ENCODE measurements around the gene SHLD3. TPM values are rescaled to one million over a fixed set of nuclear protein-coding genes. Genes with fewer than 3 reads are reported as not detected.
A peak's percentile ranks its signal among the peaks of the same experiment; 100 is the strongest.
"Not testable (repeated sequence)": the region's sequence is repeated elsewhere in the genome, so short reads cannot be mapped to it uniquely, and the experiment has no call there.

Gene SHLD3
- polyA plus RNA-seq, 1 of the 3 experiments (the other 2 are of a cell fraction): 2.4 TPM

GRCh38 chr5:65672796-65673195, 48.0 kb downstream of the SHLD3 start:
- Histone ChIP-seq H4K20me1 (ENCODE audit: insufficient read depth) (no peaks in the 10 kb centered on the region), H3F3A (replicated peaks; ENCODE audit: insufficient read depth) (no peaks in the 10 kb centered on the region), H3K9me3 (no peaks in the 10 kb centered on the region), H3K27me3 (ENCODE audit: insufficient read depth) (no peaks in the 10 kb centered on the region), H3K9ac (no peak overlapping the region), H3K79me2 (ENCODE audit: insufficient read depth) (no peaks in the 10 kb centered on the region), H3K27ac (ENCODE audit: low read depth in 2 of 2, low read length in 1 of 2) (no peak overlapping the region), H2AFZ (ENCODE audit: low read depth) (no peak overlapping the region), H3K4me3 (ENCODE audit: low read depth in 2 of 2, low read length in 1 of 2) (no peak overlapping the region), H3K4me2 (no peak overlapping the region), H3K36me3 (replicated peaks in 1 of 2; ENCODE audit: control insufficient read depth in 1 of 2, insufficient read depth in 2 of 2, low read length in 1 of 2) (peaks cover 19 to 31% of the 10 kb centered on the region in 2 experiments), H3K4me1 (ENCODE audit: control insufficient read depth in 1 of 2, insufficient read depth in 2 of 2, low read depth in 1 of 2, low read length in 1 of 2) (no peaks in the 10 kb centered on the region), H3K9me2 (no peaks in the 10 kb centered on the region)
- no peak for DNase-seq
- TF ChIP-seq RFX5 (IDR thresholded peaks at IDR 0.05; ENCODE audit: low read length): no peak
- no peak for TF ChIP-seq CHD2 (IDR thresholded peaks at IDR 0.05; ENCODE audit: low read length, partially characterized antibody)
- TF ChIP-seq, protein P1, sequence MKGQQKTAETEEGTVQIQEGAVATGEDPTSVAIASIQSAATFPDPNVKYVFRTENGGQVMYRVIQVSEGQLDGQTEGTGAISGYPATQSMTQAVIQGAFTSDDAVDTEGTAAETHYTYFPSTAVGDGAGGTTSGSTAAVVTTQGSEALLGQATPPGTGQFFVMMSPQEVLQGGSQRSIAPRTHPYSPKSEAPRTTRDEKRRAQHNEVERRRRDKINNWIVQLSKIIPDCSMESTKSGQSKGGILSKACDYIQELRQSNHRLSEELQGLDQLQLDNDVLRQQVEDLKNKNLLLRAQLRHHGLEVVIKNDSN (IDR thresholded peaks at IDR 0.05; ENCODE audit: borderline replicate concordance, low read depth): no peak
- TF ChIP-seq MEF2A (IDR thresholded peaks at IDR 0.05; ENCODE audit: borderline replicate concordance, low read depth): no peak
- TF ChIP-seq, protein P2, sequence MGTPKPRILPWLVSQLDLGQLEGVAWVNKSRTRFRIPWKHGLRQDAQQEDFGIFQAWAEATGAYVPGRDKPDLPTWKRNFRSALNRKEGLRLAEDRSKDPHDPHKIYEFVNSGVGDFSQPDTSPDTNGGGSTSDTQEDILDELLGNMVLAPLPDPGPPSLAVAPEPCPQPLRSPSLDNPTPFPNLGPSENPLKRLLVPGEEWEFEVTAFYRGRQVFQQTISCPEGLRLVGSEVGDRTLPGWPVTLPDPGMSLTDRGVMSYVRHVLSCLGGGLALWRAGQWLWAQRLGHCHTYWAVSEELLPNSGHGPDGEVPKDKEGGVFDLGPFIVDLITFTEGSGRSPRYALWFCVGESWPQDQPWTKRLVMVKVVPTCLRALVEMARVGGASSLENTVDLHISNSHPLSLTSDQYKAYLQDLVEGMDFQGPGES (IDR thresholded peaks at IDR 0.05; ENCODE audit: low read depth, low read length): no peak
- no peak for TF ChIP-seq TCF12 (IDR thresholded peaks at IDR 0.05)
- no peak for TF ChIP-seq ELF1 (IDR thresholded peaks at IDR 0.05)
- no peak for TF ChIP-seq EP300 (IDR thresholded peaks at IDR 0.05; ENCODE audit: borderline replicate concordance in 1 of 2, low read depth in 1 of 2, low read length in 1 of 2)
- no peak for TF ChIP-seq SIN3A (IDR thresholded peaks at IDR 0.05; ENCODE audit: borderline replicate concordance, low read depth, low read length)
- no peak for TF ChIP-seq TAF1 (IDR thresholded peaks at IDR 0.05; ENCODE audit: borderline replicate concordance, low read depth, low read length)
- no peak for TF ChIP-seq YY1 (IDR thresholded peaks at IDR 0.05; ENCODE audit: low read depth)
- no peak for TF ChIP-seq GATA2 (CRISPR knock-in tag; IDR thresholded peaks at IDR 0.05)
- no peak for TF ChIP-seq SMC3 (IDR thresholded peaks at IDR 0.05; ENCODE audit: low read depth, low read length)
- ChIA-PET POLR2A (interaction anchor here (1.0 kb wide), 1 partner anchor 19 kb away, joined by 3 read pairs; no protein-coding TSS in a partner anchor), CTCF (interaction anchor here (5.6 kb wide), 1 partner anchor 10 kb away, joined by 24 read pairs; no protein-coding TSS in a partner anchor)
- 95% methylated on average over 1 of the region's 1 CpG for WGBS (ENCODE audit: low lambda C conversion rate)

DNA sequence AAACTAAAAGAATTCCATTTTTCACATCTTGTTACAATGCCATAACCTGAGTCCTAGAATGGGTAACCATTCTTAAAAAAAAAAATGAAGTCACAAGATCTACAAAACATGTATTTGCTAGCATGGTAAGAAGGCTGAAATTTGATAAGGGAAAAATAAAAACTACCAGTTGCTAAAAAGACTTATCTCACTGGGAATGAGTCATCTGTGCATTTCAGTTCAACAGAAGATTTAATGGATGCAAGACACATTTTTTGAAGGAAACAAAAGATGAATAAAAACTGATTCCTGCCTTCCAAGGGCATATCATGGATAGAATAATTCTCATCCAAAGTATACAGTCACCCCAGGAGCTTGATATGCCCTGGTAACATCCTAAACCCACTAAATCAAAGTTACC, 49.9 kb downstream of the SHLD3 start:
- CTCF ChIA-PET: interaction anchor here (1.0 to 5.6 kb wide), 3 partner anchors 8 to 20 kb away, joined by 3 to 24 read pairs (median 4); no protein-coding TSS in a partner anchor
- DNase-seq: no peak
- no peak overlapping the region for H3K4me2 ChIP-seq

DNA sequence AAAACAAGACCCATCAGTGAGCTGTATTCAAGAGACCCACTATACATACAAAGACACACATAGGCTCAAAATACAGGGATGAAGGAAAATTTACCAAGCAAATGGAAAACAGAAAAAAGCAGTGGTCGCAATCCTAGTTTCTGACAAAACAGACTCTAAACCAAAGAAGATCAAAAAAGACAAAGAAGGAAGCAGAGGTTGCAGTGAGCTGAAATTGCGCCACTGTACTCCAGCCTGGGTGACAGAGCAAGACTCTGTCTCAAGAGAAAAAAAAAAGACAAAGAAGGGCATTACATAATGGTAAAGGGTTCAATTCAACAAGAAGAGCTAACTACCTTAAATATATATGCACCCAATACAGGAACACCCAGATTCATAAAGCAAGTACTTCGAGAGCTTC, 51.2 kb downstream of the SHLD3 start:
- not testable (repeated sequence) for H3K9me3 ChIP-seq; DNase-seq; H3K4me1 ChIP-seq (ENCODE audit: control insufficient read depth in 1 of 2, insufficient read depth in 2 of 2, low read depth in 1 of 2, low read length in 1 of 2); H2AFZ ChIP-seq (ENCODE audit: low read depth); H3K9me2 ChIP-seq; H3K9ac ChIP-seq; H3K4me2 ChIP-seq; H4K20me1 ChIP-seq (ENCODE audit: insufficient read depth); H3K79me2 ChIP-seq (ENCODE audit: insufficient read depth); H3K4me3 ChIP-seq (ENCODE audit: low read depth in 2 of 2, low read length in 1 of 2); H3K27ac ChIP-seq (ENCODE audit: low read depth in 2 of 2, low read length in 1 of 2); H3K27me3 ChIP-seq (ENCODE audit: insufficient read depth); H3F3A ChIP-seq (replicated peaks; ENCODE audit: insufficient read depth)
- H3K36me3 ChIP-seq (replicated peaks in 1 of 2; ENCODE audit: control insufficient read depth in 1 of 2, insufficient read depth in 2 of 2, low read length in 1 of 2): peaks cover 14 to 19% of the 10 kb centered on the region in 2 experiments
- POLR2A ChIA-PET: interaction anchor here (0.6 kb wide), 1 partner anchor 43 kb away, joined by 3 read pairs; no protein-coding TSS in a partner anchor
- WGBS (ENCODE audit: low lambda C conversion rate): 95% methylated on average over 3 of the region's 3 CpGs
- CTCF ChIA-PET: interaction anchor here (5.6 kb wide), 1 partner anchor 13 kb away, joined by 24 read pairs; no protein-coding TSS in a partner anchor

More for the DNA sequence above, 49.9 kb downstream of the SHLD3 start:
- Histone ChIP-seq H3F3A (replicated peaks; ENCODE audit: insufficient read depth) (no peaks in the 10 kb centered on the region), H3K27me3 (ENCODE audit: insufficient read depth) (no peaks in the 10 kb centered on the region), H3K36me3 (replicated peaks in 1 of 2; ENCODE audit: control insufficient read depth in 1 of 2, insufficient read depth in 2 of 2, low read length in 1 of 2) (peaks cover 15 to 22% of the 10 kb centered on the region in 2 experiments), H2AFZ (ENCODE audit: low read depth) (no peak overlapping the region), H3K79me2 (ENCODE audit: insufficient read depth) (no peaks in the 10 kb centered on the region), H3K9me2 (no peaks in the 10 kb centered on the region), H3K4me1 (ENCODE audit: control insufficient read depth in 1 of 2, insufficient read depth in 2 of 2, low read depth in 1 of 2, low read length in 1 of 2) (no peaks in the 10 kb centered on the region), H3K9ac (no peak overlapping the region), H3K4me3 (ENCODE audit: low read depth in 2 of 2, low read length in 1 of 2) (no peak overlapping the region), H3K27ac (ENCODE audit: low read depth in 2 of 2, low read length in 1 of 2) (no peak overlapping the region), H4K20me1 (ENCODE audit: insufficient read depth) (no peaks in the 10 kb centered on the region), H3K9me3 (no peaks in the 10 kb centered on the region)
- POLR2A ChIA-PET: no interaction called here
- TF ChIP-seq MAX (IDR thresholded peaks at IDR 0.05; ENCODE audit: low read depth) (no peak), EP300 (IDR thresholded peaks at IDR 0.05; ENCODE audit: borderline replicate concordance in 1 of 2, low read depth in 1 of 2, low read length in 1 of 2) (no peak), JUND (IDR thresholded peaks at IDR 0.05) (peak; percentile 25; the same call in 1 of the 2 replicates), FOSL2 (IDR thresholded peaks at IDR 0.05; ENCODE audit: borderline replicate concordance, low read depth) (0 out of 2 replicates have a peak, but pooled peaks have one; percentile 54), RAD21 (IDR thresholded peaks at IDR 0.05; ENCODE audit: low read length) (no peak), CHD2 (IDR thresholded peaks at IDR 0.05; ENCODE audit: low read length, partially characterized antibody) (no peak)

Data from SK-N-SH (cell line).